B cell (primary cell): ENCODE results near the gene DPP9. TPM values are rescaled to one million over a fixed set of nuclear protein-coding genes. Genes with fewer than 3 reads are reported as not detected.

Experiments used
- ATAC-seq: fragments of 200-7000 bp; cut with Tn5 transposase; one replicate; pipeline ENCODE4 v1.10.0; 2021; ENCODE audit warnings: low read depth, mild to moderate bottlenecking, moderate number of reproducible peaks, moderate library complexity
- CTCF ChIA-PET: fragments of 350-600 bp; sonication (Branson Sonifier 250); formaldehyde crosslinking; loops from one replicate; lab custom pipeline; 2021; ENCODE audit warnings: antibody characterized with exemption, inconsistent platforms; lab: Charles Lee
- POLR2A ChIA-PET: fragments of 350-600 bp; sonication (Branson Sonifier 250); formaldehyde crosslinking; loops from one replicate; lab custom pipeline; 2021; ENCODE audit warnings: antibody characterized with exemption; lab: Charles Lee
- DNase-seq: peaks from one replicate; pipeline ENCODE4 v3.0.0; 2013
- H2AFZ ChIP-seq: 2 replicates; pipeline ENCODE4 v1.6.1; 2012; ENCODE audit warnings: mild to moderate bottlenecking, low read depth, low read length; ENCODE audit not compliant: insufficient read depth, poor library complexity, severe bottlenecking
- H3K27ac ChIP-seq, 2 donors: 1 replicate in 1 of 2; 2 replicates in 1 of 2; pipeline ENCODE4 v1.5.1; 2012 to 2013; ENCODE audit warnings: low read length in 2 of 2, mild to moderate bottlenecking in 2 of 2, moderate library complexity in 1 of 2
- H3K27me3 ChIP-seq, 4 experiments: fragments of 200-600 bp in 1 of 4; sonication (generic) in 1 of 4; replicated peaks in 1 of 4; 1 replicate in 2 of 4; 2 replicates in 2 of 4; pipeline versions ENCODE4 v1.6.1 to v1.7.0; 2013 to 2016; ENCODE audit warnings: low read length in 3 of 4, mild to moderate bottlenecking in 2 of 4, mixed read lengths in 1 of 4, moderate library complexity in 1 of 4; ENCODE audit not compliant: insufficient read depth in 4 of 4, control insufficient read depth in 3 of 4; ENCODE audit errors: control extremely low read depth in 1 of 4
- H3K36me3 ChIP-seq, 2 experiments: replicated peaks in 1 of 2; 1 replicate in 1 of 2; 2 replicates in 1 of 2; pipeline versions ENCODE4 v1.6.1 to v1.7.1; 2013; ENCODE audit warnings: low read length in 1 of 2; ENCODE audit not compliant: insufficient read depth in 2 of 2, control insufficient read depth in 1 of 2; ENCODE audit errors: control extremely low read depth in 1 of 2, extremely low read depth in 1 of 2
- H3K4me1 ChIP-seq, 2 donors: fragments of 200-600 bp in 1 of 2; sonication (generic) in 1 of 2; 1 replicate in 1 of 2; 2 replicates in 1 of 2; pipeline versions ENCODE4 v1.5.1 to v1.6.1; 2013 to 2017; ENCODE audit warnings: low read length in 2 of 2; ENCODE audit not compliant: control insufficient read depth in 2 of 2, insufficient read depth in 2 of 2
- H3K4me2 ChIP-seq: replicated peaks from 2 replicates; pipeline ENCODE3; 2012; ENCODE audit warnings: mild to moderate bottlenecking, low read depth, low read length; ENCODE audit not compliant: poor library complexity, severe bottlenecking
- H3K4me3 ChIP-seq, 5 experiments: fragments of 200-600 bp in 1 of 5; sonication (generic) in 1 of 5; 1 replicate in 3 of 5; 2 replicates in 2 of 5; pipeline versions ENCODE4 v1.5.1 to v1.7.0; 2011 to 2016; ENCODE audit warnings: low read length in 4 of 5, mild to moderate bottlenecking in 4 of 5, low read depth in 2 of 5, control low read depth in 1 of 5, moderate library complexity in 1 of 5; ENCODE audit not compliant: insufficient read depth in 1 of 5; ENCODE audit errors: control extremely low read depth in 1 of 5, extremely low read depth in 1 of 5
- H3K79me2 ChIP-seq: fragments of 200-600 bp; sonication (generic); one replicate; pipeline ENCODE4 v1.6.0; 2016; ENCODE audit warnings: low read length; ENCODE audit not compliant: control insufficient read depth, insufficient read depth
- H3K9ac ChIP-seq: fragments of 200-600 bp; sonication (generic); 2 replicates; pipeline ENCODE4 v1.6.1; 2017; ENCODE audit warnings: mild to moderate bottlenecking, low read length, moderate library complexity
- H3K9me3 ChIP-seq, 3 donors: one replicate each; pipeline versions ENCODE4 v1.6.1 to v1.7.1; 2013; ENCODE audit warnings: low read length in 2 of 3; ENCODE audit not compliant: control insufficient read depth in 2 of 3, insufficient read depth in 1 of 3; ENCODE audit errors: control extremely low read depth in 1 of 3
- H4K20me1 ChIP-seq: 2 replicates; pipeline ENCODE4 v1.6.0; 2012; ENCODE audit warnings: mild to moderate bottlenecking, low read length; ENCODE audit not compliant: insufficient read depth, control insufficient read depth, poor library complexity, severe bottlenecking
- H3K27ac Mint-ChIP-seq: one replicate; pipeline ENCODE4 v1.8.0; 2021; ENCODE audit warnings: mixed read lengths
- H3K27me3 Mint-ChIP-seq: one replicate; pipeline ENCODE4 v1.8.0; 2021; ENCODE audit warnings: mixed read lengths
- H3K4me1 Mint-ChIP-seq: one replicate; pipeline ENCODE4 v1.8.0; 2021; ENCODE audit warnings: mixed read lengths
- H3K4me3 Mint-ChIP-seq: one replicate; pipeline ENCODE4 v1.8.0; 2021; ENCODE audit warnings: mixed read lengths
- H3K9me3 Mint-ChIP-seq: one replicate; pipeline ENCODE4 v1.8.0; 2022; ENCODE audit warnings: mixed read lengths; ENCODE audit not compliant: insufficient read depth
- EZH2 ChIP-seq: IDR thresholded peaks from 2 replicates; pipeline ENCODE4 v1.6.1; 2012; ENCODE audit warnings: borderline replicate concordance, low read depth, mild to moderate bottlenecking, moderate library complexity, low read length; ENCODE audit not compliant: insufficient read depth, poor library complexity, severe bottlenecking
- WGBS: methylation state at CpG from one replicate; pipeline ENCODE4 v1.1.5; 2013; ENCODE audit warnings: missing lambda C conversion rate; ENCODE audit not compliant: insufficient coverage; 5-methylcytosine and 5-hydroxymethylcytosine counted together
- intact Hi-C: fragments of 100-400 bp; cut with micrococcal nuclease; formaldehyde crosslinking; loops from one replicate; pipeline ENCODE4 v1.10.0; 2022
- polyA plus RNA-seq: library from polyadenylated mRNA; depleted of rRNA; stranded (reverse); fragments of >200 nt; gene quantifications from 2 replicates; pipeline ENCODE4 v1.2.3, GENCODE V29; 2012
- small RNA-seq: library from RNA; depleted of rRNA; stranded (forward); fragments of <200 nt; gene quantifications from one replicate; pipeline ENCODE3, GENCODE V24; 2012; ENCODE audit warnings: low replicate concordance, low read depth; ENCODE audit not compliant: insufficient read length
- total RNA-seq, 2 donors: library from RNA; stranded (reverse); fragments of 120-200 nt in 1 of 2; gene quantifications; 1 replicate in 1 of 2; 2 replicates in 1 of 2; pipeline versions ENCODE4 v1.2.3 to v1.2.4, GENCODE V29; 2013 to 2022
- TF ChIP-seq, protein P1 (sequence below): fragments of 200-600 bp; IDR thresholded peaks from one replicate; pipeline ENCODE4 v1.8.0; 2022; ENCODE audit warnings: antibody characterized with exemption, mild to moderate bottlenecking

The DPP9 gene
- total and polyA plus RNA-seq, 2 donors (not counting 1 experiment from before 2014, with no cell fraction given): 47.3 to 109 TPM

DNA sequence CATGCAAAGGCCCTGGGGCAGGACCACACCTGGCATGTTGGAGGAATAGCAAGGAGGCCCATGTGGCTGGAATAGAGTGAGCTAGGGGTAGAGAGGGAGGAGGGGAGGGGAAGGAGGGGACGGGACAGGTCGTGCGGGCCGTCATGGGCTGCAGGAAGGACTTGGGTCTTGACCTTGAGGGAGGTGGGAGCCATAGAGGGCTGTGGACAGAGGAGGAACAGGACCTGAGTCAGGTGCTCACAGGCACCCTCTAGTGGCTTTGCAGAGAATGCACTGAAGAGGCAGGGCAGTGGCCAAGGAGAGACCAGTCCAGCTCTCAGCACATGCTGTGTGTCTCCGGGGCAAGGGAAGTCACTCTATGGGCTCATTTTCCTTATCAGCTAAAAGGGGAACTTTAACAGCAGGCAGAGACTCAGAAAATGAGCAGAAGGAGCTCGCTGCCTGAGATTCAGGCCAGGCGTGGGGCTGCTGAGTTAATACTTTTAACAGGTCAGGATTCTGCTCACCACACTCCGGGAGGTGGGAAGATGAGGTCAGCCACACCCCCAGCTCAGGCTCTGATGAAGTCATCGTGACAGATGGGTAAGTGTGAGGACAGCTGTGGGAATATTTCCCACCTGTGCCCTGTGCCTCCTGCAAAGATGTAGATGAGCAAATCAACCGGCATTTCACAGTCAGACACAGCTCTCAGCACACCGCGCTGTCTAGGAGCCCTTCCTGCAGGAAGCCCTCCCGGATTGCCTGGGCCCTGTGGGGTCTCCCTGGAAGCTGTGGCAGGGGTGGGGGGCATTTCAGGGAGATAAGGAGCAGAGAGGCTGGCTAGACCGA is 90.3 kb downstream of the DPP9 start:
- H2AFZ ChIP-seq: peak overlapping the region; percentile 1
- H3K9ac ChIP-seq: no peak overlapping the region
- intact Hi-C loops: no loop called here
- Mint-ChIP-seq H3K4me3 (peak overlapping the region; percentile 50), H3K27me3 (peaks cover 13% of the 10 kb centered on the region), H3K4me1 (peaks cover 17% of the 10 kb centered on the region), H3K9me3 (no peaks in the 10 kb centered on the region), H3K27ac (no peak overlapping the region)
- H3K9me3 ChIP-seq: peaks cover 0 to 4% (median 0%) of the 10 kb centered on the region in 3 donors
- DNase-seq (peak; percentile 65), ATAC-seq (peak; percentile 55)
- peaks cover 8 to 35% of the 10 kb centered on the region in 2 donors for H3K4me1 ChIP-seq
- H3K27ac ChIP-seq: no peak overlapping the region
- WGBS: 51% methylated on average over 12 of the region's 14 CpGs
- no peaks in the 10 kb centered on the region for H3K79me2 ChIP-seq
- POLR2A ChIA-PET: interaction anchor here (0.6 kb wide), 1 partner anchor 175 kb away, joined by 13 read pairs; no protein-coding TSS in a partner anchor
- H3K27me3 ChIP-seq: peaks cover 0 to 3% (median 0%) of the 10 kb centered on the region in 4 experiments
- CTCF ChIA-PET: interaction anchor here (1.0 to 3.2 kb wide), 15 partner anchors 10 to 158 kb away, joined by 3 to 30 read pairs (median 5); partner anchors contain the start of genes FEM1A and SEMA6B
- H3K36me3 ChIP-seq: no peaks in the 10 kb centered on the region
- H4K20me1 ChIP-seq: no peaks in the 10 kb centered on the region
- no peak for TF ChIP-seq EZH2
- TF ChIP-seq, protein P1, sequence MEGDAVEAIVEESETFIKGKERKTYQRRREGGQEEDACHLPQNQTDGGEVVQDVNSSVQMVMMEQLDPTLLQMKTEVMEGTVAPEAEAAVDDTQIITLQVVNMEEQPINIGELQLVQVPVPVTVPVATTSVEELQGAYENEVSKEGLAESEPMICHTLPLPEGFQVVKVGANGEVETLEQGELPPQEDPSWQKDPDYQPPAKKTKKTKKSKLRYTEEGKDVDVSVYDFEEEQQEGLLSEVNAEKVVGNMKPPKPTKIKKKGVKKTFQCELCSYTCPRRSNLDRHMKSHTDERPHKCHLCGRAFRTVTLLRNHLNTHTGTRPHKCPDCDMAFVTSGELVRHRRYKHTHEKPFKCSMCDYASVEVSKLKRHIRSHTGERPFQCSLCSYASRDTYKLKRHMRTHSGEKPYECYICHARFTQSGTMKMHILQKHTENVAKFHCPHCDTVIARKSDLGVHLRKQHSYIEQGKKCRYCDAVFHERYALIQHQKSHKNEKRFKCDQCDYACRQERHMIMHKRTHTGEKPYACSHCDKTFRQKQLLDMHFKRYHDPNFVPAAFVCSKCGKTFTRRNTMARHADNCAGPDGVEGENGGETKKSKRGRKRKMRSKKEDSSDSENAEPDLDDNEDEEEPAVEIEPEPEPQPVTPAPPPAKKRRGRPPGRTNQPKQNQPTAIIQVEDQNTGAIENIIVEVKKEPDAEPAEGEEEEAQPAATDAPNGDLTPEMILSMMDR: peak; percentile 79
- no peak overlapping the region for H3K4me2 ChIP-seq
- no peak overlapping the region for H3K4me3 ChIP-seq

Small RNA genes lying within 50 kb of the gene (small RNA-seq; reads per million reads assigned to genes)
- gene MIR7-3: not detected

Other genes starting within 250 kb of the DPP9 start
- gene PLIN4, start 205.4 kb downstream of the DPP9 start, total RNA-seq: 0.05 and 0.07 TPM in 2 replicates
- 0.04 TPM in 2 replicates for gene PLIN4, start 205.4 kb downstream of the DPP9 start, polyA plus RNA-seq
- 0.15 and 1.00 TPM in 2 replicates for gene PLIN5, start 188.6 kb downstream of the DPP9 start, total RNA-seq
- 0.27 and 0.56 TPM in 2 replicates for gene PLIN5, start 188.6 kb downstream of the DPP9 start, polyA plus RNA-seq
- 0.27 and 0.32 TPM in 2 replicates for gene LRG1, start 183.8 kb downstream of the DPP9 start, total RNA-seq
- 0.21 and 0.48 TPM in 2 replicates for gene LRG1, start 183.8 kb downstream of the DPP9 start, polyA plus RNA-seq
- 0.42 and 0.46 TPM in 2 replicates for gene SEMA6B, start 164.2 kb downstream of the DPP9 start, total RNA-seq
- gene SEMA6B, start 164.2 kb downstream of the DPP9 start, polyA plus RNA-seq: 0.88 TPM in 1 of 2 replicates, not detected in the other
- 20.9 and 21.7 TPM in 2 replicates for gene TNFAIP8L1, start 84.3 kb downstream of the DPP9 start, total RNA-seq
- gene TNFAIP8L1, start 84.3 kb downstream of the DPP9 start, polyA plus RNA-seq: 6.4 and 9.1 TPM in 2 replicates
- gene MYDGF, start 53.5 kb downstream of the DPP9 start, total RNA-seq: 18.1 and 21.2 TPM in 2 replicates
- 29.9 and 42.3 TPM in 2 replicates for gene MYDGF, start 53.5 kb downstream of the DPP9 start, polyA plus RNA-seq
- gene FEM1A, start 67.9 kb upstream of the DPP9 start, total RNA-seq: 18.2 and 18.7 TPM in 2 replicates
- gene FEM1A, start 67.9 kb upstream of the DPP9 start, polyA plus RNA-seq: 5.1 and 5.8 TPM in 2 replicates
- 18.1 and 19.7 TPM in 2 replicates for gene TICAM1, start 107.9 kb upstream of the DPP9 start, total RNA-seq
- gene TICAM1, start 107.9 kb upstream of the DPP9 start, polyA plus RNA-seq: 12.7 and 15.1 TPM in 2 replicates
- 26.5 and 34.3 TPM in 2 replicates for gene PLIN3, start 143.8 kb upstream of the DPP9 start, total RNA-seq
- 25.4 and 27.6 TPM in 2 replicates for gene PLIN3, start 143.8 kb upstream of the DPP9 start, polyA plus RNA-seq
- 10.2 and 13.0 TPM in 2 replicates for gene ARRDC5, start 179.1 kb upstream of the DPP9 start, total RNA-seq
- 10.7 and 13.2 TPM in 2 replicates for gene ARRDC5, start 179.1 kb upstream of the DPP9 start, polyA plus RNA-seq
- 0.29 and 0.32 TPM in 2 replicates for gene UHRF1, start 185.7 kb upstream of the DPP9 start, total RNA-seq
- 0.53 and 0.55 TPM in 2 replicates for gene UHRF1, start 185.7 kb upstream of the DPP9 start, polyA plus RNA-seq
- gene KDM4B, start 245.3 kb upstream of the DPP9 start, total RNA-seq: 202 and 205 TPM in 2 replicates
- gene KDM4B, start 245.3 kb upstream of the DPP9 start, polyA plus RNA-seq: 61.7 and 75.5 TPM in 2 replicates